Kidney glomerular epithelial cell (primary cell): ENCODE results near the gene SWT1.
A peak's percentile ranks its signal among the peaks of the same experiment; 100 is the strongest.
"Not testable (repeated sequence)": the region's sequence is repeated elsewhere in the genome, so short reads cannot be mapped to it uniquely, and the experiment has no call there.

Source experiments
- DNase-seq: peaks from one replicate; lab custom pipeline; 2025; lab: John Stamatoyannopoulos, UW

The SWT1 gene

DNA sequence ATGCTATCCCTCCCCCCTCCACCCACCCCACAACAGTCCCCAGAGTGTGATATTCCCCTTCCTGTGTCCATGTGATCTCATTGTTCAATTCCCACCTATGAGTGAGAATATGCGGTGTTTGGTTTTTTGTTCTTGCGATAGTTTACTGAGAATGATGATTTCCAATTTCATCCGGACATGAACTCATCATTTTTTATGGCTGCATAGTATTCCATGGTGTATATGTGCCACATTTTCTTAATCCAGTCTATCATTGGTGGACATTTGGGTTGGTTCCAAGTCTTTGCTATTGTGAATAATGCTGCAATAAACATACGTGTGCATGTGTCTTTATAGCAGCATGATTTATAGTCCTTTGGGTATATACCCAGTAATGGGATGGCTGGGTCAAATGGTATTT, 95.0 kb downstream of the SWT1 start:
- DNase-seq = not testable (repeated sequence)

DNA sequence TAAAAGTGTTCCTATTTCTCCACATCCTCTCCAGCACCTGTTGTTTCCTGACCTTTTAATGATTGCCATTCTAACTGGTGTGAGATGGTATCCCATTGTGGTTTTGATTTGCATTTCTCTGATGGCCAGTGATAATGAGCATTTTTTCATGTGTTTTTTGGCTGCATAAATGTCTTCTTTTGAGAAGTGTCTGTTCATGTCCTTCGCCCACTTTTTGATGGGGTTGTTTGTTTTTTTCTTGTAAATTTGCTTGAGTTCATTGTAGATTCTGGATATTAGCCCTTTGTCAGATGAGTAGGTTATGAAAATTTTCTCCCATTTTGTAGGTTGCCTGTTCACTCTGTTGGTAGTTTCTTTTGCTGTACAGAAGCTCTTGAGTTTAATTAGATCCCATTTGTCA, 95.4 kb downstream of the SWT1 start:
- not testable (repeated sequence) for DNase-seq

DNA sequence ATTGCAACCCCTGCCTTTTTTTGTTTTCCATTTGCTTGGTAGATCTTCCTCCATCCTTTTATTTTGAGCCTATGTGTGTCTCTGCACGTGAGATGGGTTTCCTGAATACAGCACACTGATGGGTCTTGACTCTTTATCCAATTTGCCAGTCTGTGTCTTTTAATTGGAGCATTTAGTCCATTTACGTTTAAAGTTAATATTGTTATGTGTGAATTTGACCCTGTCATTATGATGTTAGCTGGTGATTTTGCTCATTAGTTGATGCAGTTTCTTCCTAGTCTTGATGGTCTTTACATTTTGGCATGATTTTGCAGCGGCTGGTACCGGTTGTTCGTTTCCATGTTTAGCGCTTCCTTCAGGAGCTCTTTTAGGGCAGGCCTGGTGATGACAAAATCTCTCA, 98.6 kb downstream of the SWT1 start:
- DNase-seq = not testable (repeated sequence)

DNA sequence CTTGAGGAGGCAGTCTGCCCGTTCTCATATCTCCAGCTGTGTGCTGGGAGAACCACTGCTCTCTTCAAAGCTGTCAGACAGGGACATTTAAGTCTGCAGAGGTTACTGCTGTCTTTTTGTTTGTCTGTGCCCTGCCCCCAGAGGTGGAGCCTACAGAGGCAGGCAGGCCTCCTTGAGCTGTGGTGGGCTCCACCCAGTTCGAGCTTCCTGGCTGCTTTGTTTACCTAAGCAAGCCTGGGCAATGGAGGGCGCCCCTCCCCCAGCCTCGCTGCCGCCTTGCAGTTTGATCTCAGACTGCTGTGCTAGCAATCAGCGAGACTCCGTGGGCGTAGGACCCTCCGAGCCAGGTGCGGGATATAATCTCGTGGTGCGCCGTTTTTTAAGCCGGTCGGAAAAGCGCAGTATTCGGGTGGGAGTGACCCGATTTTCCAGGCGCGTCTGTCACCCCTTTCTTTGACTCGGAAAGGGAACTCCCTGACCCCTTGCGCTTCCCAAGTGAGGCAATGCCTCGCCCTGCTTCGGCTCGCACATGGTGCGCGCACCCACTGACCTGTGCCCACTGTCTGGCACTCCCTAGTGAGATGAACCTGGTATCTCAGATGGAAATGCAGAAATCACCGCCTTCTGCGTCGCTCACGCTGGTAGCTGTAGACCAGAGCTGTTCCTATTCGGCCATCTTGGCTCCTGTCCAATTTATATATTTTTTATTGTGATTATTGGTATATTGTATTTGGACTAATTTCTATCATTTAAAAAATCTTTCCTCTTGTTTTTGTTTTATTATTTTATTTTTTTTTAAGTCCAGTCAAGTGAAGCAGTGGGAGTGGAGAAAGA, 100.4 kb downstream of the SWT1 start:
- DNase-seq = not testable (repeated sequence)

DNA sequence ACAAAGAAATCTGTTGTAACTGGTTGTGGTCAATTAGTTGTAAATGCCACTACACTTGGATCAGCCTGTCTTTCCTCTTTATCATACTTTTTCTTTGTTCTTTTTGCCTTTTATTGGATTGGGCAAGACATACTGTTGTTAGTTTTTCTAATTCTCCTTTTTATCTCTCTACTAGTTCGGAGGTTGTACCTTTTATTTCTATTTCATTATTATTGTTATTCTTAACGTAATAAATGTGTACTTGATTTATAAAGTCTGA, 100.9 kb downstream of the SWT1 start:
- peak; percentile 87 for DNase-seq

DNA sequence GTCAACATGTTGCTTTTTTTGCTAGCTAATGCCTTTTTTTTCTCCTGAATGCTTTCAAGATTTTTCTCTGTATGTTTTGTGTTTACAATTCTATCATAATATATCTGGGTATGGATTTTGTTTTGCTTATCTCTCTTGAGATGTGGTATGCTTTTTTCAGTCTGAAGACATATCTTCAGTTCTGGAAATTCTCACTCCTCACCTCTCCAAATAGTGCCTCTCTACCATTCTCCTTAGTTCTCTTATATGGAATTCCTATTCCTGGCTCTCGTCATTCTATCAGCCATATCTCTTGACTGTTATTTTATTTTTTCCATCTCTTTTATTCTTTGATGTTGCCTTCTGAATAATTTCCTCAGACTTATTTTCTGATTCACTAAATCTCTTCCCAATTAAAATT, 101.7 kb downstream of the SWT1 start:
- DNase-seq = no peak

DNA sequence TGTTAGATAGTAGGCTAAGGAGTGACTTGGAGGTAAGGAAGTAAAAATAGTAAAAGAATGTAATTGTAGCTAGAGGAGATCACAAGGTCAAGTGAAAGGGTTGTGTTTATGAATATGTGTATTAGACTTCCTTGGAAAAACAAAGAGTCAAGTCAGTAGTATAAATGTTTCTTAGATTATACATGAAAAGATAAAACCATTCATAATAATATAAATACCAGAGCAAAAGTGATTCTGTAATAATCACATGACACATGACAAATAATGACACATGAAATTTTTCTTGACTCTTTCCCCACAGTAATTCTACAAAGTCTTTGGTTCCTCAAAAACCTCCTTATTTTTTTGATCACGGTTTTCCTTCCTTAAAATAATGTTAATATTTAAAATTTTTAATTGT, 103.6 kb downstream of the SWT1 start:
- no peak for DNase-seq

DNA sequence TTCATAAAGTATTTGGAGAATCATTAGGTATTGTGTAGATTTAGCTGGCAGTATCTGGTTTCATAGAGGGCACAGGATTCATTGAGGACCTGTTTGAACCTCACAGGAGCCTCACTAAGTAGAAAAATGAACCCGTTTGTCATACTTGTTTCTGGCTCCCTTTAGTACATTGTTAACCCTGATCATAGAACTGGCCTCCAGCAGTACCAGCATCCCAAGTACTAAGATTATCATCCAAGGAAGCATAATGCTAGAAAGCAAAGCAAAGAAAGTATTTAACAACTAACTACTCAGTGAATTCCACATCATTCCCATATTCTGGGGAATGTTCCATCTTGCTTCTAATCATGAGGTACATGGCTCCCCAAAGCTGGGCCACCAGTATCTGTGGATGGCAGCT, 105.2 kb downstream of the SWT1 start:
- DNase-seq = no peak

DNA sequence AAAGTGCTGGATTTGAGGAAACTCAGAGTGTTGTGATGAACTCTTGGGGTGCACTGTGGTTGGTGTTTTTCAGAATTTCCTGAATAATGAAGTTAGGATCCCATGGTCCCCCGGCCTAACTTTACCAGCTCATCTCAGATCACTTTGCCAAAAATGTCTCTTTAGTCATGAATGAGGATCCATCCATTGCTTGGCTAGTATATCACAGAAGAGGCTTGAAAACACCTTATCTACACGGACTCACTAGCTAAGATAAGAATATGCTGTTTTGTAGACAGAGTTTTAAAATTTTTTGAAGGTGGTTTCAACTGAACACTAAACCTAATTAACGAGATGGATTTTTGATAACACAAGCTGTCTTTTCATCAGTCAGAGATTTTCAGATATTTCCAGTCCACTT, 106.3 kb downstream of the SWT1 start:
- DNase-seq = no peak

DNA sequence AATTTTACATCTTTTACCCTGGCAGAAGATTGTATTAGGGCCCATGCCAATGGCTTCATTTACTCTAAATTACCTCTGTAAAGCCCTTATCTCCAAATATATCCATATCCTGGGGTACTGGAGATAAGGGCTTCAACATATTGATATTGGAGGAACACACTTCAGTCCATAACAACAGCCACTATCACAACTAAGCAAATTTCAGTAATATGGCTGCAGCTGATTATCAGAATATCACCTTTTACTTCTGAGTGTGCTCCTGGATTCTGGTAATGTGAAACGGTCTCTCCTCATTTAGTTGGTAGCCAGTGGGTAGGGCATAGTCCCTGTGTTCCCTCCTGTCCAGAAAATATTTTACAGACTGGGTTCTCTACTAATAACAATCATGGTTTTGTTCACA, 106.8 kb downstream of the SWT1 start:
- DNase-seq = no peak

DNA sequence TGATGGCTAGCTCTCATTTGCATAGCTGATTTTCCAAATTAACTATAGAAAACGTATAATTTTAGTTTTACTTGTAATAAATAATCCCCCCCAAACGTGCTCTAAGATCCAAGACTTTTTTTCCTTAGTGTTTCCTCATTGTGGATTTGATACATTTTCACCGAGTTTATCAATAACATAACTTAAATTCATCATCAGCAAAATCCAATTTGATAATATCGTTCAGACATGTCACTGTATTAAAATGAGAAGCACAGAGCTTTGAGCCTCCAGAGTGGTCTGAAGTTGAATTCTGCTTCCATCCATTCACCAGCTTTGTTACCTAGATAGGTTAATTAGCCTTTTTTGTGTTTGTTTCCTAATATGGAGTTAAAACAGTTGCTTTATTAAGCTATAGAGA, 108.3 kb downstream of the SWT1 start:
- DNase-seq = no peak

DNA sequence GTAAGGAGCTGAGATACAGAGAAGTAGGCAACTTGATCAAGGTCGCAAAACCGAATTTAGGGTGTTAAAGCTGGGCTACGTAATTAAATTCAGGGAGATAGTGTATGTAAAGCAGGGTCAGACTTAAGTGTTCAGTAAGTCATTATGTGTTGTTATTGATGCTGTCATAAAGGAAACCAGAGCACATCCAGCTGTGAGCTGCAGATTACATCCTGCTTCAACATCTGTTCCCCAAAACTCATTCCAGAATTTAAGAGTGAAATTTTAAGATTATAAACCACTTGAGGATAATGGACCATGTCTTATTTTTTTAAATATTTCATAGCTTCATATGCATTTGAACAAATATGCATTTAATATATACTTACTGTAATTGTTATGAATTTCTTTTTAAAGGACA, 110.3 kb downstream of the SWT1 start:
- no peak for DNase-seq

DNA sequence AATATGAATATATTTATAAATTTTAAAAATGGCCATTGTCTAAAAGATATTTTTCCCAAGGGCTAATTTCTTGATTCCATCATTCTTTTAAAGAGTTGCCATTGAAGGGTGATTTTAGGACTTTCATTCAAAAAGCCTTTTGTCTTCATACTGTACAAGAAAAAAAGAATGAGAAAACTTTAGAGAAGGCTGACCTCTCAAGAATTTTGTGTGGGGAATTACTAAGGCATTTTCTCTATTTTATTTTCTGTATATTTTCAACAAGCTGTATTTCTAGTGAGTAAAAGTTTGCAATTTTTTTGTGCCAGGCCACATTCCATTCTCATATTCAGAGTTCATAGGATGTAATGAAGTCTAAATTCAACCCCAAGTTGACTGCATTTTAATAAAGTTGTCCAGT, 110.7 kb downstream of the SWT1 start:
- DNase-seq = no peak

DNA sequence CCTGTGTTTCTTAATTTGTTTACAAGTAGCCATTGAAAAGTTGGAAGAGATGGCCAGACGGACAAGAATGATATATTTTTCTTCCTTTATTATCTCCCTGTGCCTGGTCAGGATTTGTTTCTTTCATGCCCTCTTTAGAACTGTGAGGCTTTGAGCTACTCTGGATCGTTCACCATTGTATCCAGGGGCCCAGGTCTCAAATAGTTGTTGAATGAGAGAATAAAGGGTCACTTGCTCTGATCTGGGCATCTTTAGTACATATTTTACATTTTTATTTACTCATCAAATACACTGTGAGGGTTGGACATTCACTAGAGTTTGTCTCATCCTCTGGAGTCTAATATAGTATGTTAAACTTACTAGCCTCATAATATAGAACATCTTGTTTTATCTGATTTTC, 111.4 kb downstream of the SWT1 start:
- no peak for DNase-seq

DNA sequence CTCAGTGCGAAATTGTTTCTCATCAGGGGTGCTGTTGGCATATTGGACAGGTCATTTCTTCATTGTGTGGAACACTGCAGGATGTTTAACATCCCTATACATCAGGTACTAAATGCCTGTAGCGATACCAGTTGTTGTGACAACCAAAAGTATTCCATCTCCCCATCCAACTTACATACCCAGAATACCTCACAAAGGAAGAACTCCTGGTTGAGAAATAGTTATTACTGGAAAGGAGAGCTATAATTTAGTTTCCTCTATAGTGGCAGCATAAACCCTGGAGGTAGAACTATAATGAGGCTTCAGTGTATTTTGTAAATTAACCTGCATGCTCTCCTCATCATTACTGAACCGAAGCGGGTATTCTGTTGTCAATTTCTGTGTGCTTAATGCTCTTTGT, 115.0 kb downstream of the SWT1 start:
- no peak for DNase-seq

DNA sequence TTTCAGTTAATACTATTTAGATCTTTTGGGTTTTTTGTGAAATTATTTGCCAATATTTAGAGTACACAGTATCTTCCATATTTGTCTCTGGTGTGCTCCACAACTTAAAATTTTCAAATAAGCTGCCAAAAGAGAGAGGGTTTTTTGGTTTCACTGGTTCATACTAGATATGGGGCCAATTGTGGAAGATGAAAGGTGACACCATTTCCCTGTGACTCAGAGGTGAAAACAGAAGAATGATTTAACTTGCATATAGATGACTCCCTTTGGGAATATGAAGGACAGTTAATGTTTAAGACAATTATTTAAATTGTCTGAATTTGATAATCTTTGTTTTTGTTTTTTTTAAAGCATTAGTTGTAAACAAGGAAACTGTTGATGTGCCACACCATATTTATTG, 122.6 kb downstream of the SWT1 start:
- no peak for DNase-seq

DNA sequence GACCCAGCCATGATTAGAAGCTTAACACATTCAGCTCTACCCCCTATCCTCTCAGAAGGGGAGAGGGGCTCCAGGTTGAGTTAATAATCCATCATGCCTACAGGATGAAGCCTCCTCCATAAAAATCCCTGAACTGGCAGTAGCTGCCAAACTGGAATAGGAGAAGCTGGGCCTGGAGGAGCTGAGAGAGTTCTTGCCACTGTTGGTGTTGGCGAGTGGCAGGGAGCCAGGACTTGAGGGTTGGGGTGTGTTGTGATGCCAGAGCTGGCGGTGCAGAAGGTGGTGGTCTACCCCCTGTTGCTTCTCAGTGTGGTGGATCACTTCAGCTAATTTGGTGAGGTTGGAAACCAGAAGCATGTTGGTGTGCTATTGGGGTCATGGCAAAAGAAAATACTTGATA, 123.6 kb downstream of the SWT1 start:
- no peak for DNase-seq

DNA sequence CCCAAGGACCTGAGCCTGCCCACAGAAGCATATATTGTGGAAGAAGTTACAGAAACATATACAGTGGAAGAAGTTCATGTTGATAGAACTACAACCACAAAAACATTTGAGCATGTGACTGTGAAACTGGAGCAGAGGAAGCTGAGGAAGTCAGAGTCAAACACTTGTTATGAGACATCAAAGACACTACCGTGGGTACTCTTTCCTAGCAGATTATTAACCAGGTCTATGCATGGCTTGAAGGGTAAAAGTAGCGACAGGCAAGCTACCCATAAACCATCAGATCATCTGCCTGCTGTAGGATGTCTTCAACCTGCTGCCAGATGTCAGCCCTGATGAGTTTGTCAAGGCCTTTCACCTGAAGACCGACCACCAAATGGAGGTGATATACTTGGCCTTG, 124.3 kb downstream of the SWT1 start:
- peak; percentile 19 for DNase-seq

DNA sequence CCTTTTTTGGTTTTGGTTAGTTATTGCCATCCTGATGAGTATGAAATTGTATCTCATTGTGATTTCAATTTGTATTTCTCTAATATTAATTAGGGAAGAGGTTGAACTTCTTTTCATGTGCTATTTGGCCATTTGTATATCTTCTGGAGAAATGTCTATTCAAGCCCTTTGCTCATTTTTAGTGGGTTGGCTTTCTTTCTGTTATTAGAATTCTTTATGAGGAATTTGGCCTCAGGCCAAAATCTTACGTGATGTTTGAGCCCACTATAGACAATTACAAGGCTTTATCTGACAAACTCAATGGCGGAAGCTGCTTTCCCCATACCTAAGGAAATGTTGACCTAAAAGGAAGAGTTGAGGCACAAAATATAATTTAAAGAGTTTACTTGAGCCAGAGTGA, 127.1 kb downstream of the SWT1 start:
- no peak for DNase-seq

DNA sequence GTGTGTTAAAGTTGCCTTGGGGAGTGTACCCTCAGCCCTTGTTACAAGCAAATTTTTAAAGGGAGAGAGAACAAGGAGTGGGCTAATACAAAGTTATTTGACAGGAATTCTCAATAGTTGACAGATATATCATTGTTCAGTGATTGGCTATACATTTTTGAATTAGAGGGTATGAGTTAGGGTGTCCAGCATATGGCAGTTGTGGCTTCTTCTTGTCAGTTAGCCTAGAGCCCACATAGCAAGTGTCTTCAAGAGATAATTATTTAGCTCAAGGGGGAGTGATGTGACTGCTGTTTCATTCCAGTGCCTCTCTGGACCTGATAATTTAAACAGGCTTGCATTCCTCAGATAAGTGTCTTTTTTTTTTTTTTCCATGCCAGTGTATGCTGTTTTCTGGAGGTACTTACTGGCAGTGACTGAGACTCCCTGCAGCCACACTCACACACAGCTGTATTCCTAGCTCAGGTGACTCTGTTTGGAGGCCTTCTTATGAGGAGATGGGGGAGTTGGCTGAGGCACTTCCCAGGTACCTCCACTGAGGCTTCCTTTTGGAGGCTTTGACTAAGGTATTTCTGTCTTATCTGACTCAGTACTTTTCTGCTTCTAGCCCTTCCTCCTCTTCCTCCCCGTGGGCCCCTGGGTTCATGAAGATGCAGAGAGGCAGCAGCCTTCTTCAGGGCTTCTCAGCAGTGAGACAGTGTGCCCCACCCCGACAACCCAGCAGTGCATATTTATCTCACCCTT, 127.7 kb downstream of the SWT1 start:
- no peak for DNase-seq

DNA sequence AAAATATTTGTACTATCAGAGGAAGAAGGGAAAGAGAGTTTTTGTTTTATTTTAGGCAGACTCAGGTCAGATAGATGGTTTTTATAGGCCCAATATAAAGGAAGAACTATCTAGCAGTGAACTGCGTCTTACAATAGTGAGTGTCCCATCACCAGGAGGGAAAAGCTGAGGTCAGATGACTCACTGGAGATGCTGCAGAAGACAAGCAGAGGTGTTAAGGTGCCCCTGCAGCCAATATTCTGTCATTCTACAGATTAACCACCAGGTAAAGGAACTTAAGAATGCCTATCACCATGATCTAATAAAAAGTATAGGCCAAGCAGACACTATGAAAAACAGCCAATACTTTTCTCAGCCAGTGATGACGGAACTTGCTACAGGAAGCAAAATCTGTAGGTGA, 130.5 kb downstream of the SWT1 start:
- DNase-seq = no peak

DNA sequence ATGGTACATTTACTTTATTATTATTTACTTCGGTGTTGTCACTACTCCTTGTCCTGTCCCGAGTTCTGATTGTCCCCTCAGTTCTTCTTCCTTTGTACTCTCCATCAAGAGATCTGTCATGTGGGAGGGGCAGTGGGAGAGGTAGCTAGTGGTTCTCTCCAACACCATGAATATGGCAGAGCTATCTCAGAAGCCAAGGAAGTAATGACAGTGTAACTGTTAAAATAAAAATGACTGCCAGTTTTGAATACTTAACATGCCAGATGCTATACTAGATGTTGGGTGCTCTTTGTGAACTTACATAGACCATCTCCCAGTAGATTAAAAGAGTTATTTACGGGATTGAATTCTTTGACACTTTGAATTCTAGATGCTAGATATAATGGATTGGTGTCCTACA, 131.5 kb downstream of the SWT1 start:
- no peak for DNase-seq

DNA sequence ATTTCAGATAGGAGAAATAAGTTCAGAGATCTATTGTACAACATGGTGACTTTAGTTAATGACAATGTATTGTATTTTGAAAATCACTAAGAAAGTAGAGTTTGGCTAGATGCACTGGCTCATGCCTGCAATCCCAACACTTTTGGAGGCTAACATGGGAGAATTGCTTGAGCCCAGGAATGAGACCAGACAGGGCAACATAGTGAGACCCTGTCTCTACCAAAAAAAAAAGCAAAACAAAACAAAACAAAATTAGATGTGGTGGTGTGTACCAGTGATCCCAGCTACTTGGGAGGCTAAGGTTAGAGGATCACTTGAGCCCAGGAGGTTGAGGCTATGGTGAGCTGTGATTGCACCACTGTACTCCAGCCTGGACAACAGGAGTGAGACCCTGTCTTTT, 132.9 kb downstream of the SWT1 start:
- no peak for DNase-seq

DNA sequence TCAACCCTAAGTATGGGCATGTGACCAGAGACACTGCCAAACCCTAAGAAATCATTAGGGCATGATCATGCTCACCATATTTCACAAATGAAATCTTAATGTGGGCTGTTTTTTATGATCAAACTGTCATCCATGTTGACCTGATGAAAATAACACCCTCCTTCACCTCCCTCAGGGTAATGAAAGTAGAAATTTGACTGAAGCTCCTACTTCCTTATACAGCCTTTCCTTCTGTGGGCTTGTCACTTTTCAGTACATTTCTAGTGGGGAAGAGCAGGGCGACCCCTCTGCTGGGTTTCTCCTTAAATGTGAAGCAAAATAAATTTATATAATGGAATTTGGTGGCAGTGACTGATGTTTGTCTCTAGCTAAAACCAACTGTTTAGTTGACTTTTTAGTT, 134.2 kb downstream of the SWT1 start:
- DNase-seq = no peak
